IMR-90 (cell line): ENCODE results near the gene CYSTM1. TPM values are rescaled to one million over a fixed set of nuclear protein-coding genes. Genes with fewer than 3 reads are reported as not detected.

Experiments used
- ATAC-seq: fragments of 200-7000 bp; cut with Tn5 transposase; 2 replicates; pipeline ENCODE4 v1.9.1; 2020; ENCODE audit warnings: low read depth, mild to moderate bottlenecking, moderate library complexity
- BruUV-seq: library from RNA; stranded (reverse); fragments of 400-500 nt; replicated peaks from 2 replicates; lab custom pipeline; 2021; lab: Mats Ljungman, UMichigan
- CTCF ChIA-PET: fragments of 300-600 bp; formaldehyde crosslinking; extraction: SDS; loops from one replicate; lab custom pipeline; 2021; ENCODE audit warnings: antibody characterized with exemption; lab: Yijun Ruan, JAX
- POLR2A ChIA-PET: fragments of 300-600 bp; sonication (Branson Sonifier 250); formaldehyde crosslinking; loops from one replicate; lab custom pipeline; 2022; ENCODE audit warnings: antibody characterized with exemption; ENCODE audit not compliant: unreplicated experiment; lab: Charles Lee
- DNase-seq: peaks from one replicate; pipeline ENCODE4 v3.0.0; 2013
- H2AFZ ChIP-seq: replicated peaks from 2 replicates; pipeline ENCODE3; 2013; ENCODE audit warnings: low read length, mild to moderate bottlenecking; ENCODE audit not compliant: poor library complexity
- H2AK5ac ChIP-seq: 2 replicates; pipeline ENCODE4 v1.6.1; 2013; ENCODE audit warnings: low read depth, low read length, inconsistent platforms
- H2AK9ac ChIP-seq: replicated peaks from 2 replicates; pipeline ENCODE3; 2013; ENCODE audit warnings: mild to moderate bottlenecking, low read depth, low read length, moderate library complexity; ENCODE audit not compliant: poor library complexity
- H2BK120ac ChIP-seq: 2 replicates; pipeline ENCODE4 v1.6.1; 2013; ENCODE audit warnings: low read depth, low read length, inconsistent platforms
- H2BK15ac ChIP-seq: 3 replicates; pipeline ENCODE4 v1.6.1; 2013; ENCODE audit warnings: low read depth, low read length, inconsistent platforms
- H2BK20ac ChIP-seq: 2 replicates; pipeline ENCODE4 v1.6.1; 2013; ENCODE audit warnings: low read depth, mild to moderate bottlenecking, inconsistent platforms, low read length, moderate library complexity
- H2BK5ac ChIP-seq: 2 replicates; pipeline ENCODE4 v1.6.1; 2013; ENCODE audit warnings: mild to moderate bottlenecking, low read depth, low read length, inconsistent platforms; ENCODE audit not compliant: poor library complexity, severe bottlenecking
- H3K14ac ChIP-seq: replicated peaks from 2 replicates; pipeline ENCODE4 v1.6.1; 2013; ENCODE audit warnings: low read depth, low read length, inconsistent platforms
- H3K18ac ChIP-seq: 2 replicates; pipeline ENCODE4 v1.6.1; 2013; ENCODE audit warnings: low read depth, low read length, control low read depth
- H3K23ac ChIP-seq: 2 replicates; pipeline ENCODE4 v1.6.1; 2013; ENCODE audit warnings: low read depth, low read length, inconsistent platforms
- H3K27ac ChIP-seq: 2 replicates; pipeline ENCODE4 v1.5.1; 2013; ENCODE audit warnings: mild to moderate bottlenecking, control low read depth, low read length; ENCODE audit not compliant: insufficient read depth
- H3K27me3 ChIP-seq: 2 replicates; pipeline ENCODE4 v1.6.1; 2013; ENCODE audit warnings: low read length; ENCODE audit not compliant: control insufficient read depth, insufficient read depth
- H3K36me3 ChIP-seq: 2 replicates; pipeline ENCODE4 v1.6.1; 2013; ENCODE audit warnings: low read length, mixed read lengths; ENCODE audit not compliant: control insufficient read depth, insufficient read depth
- H3K4ac ChIP-seq: 2 replicates; pipeline ENCODE4 v1.6.1; 2013; ENCODE audit warnings: low read depth, low read length, inconsistent platforms
- H3K4me1 ChIP-seq: 2 replicates; pipeline ENCODE4 v1.6.1; 2013; ENCODE audit warnings: low read length, mixed read lengths; ENCODE audit not compliant: control insufficient read depth, insufficient read depth
- H3K4me2 ChIP-seq: 2 replicates; pipeline ENCODE4 v1.6.1; 2013; ENCODE audit warnings: low read depth, mild to moderate bottlenecking, control low read depth, low read length, moderate library complexity
- H3K4me3 ChIP-seq: 2 replicates; pipeline ENCODE4 v1.5.1; 2013; ENCODE audit warnings: low read depth, mild to moderate bottlenecking, control low read depth, low read length, moderate library complexity; ENCODE audit not compliant: insufficient read depth
- H3K56ac ChIP-seq: 2 replicates; pipeline ENCODE4 v1.6.1; 2013; ENCODE audit warnings: low read length, inconsistent platforms; ENCODE audit not compliant: insufficient read depth; ENCODE audit errors: extremely low read depth
- H3K79me1 ChIP-seq, 2 experiments: 2 replicates each; pipeline ENCODE4 v1.6.1; 2013; ENCODE audit warnings: low read length in 2 of 2, inconsistent platforms in 1 of 2, low read depth in 1 of 2
- H3K9ac ChIP-seq: 2 replicates; pipeline ENCODE4 v1.6.1; 2013; ENCODE audit warnings: low read depth, low read length, control low read depth
- H3K9me1 ChIP-seq: 2 replicates; pipeline ENCODE4 v1.6.1; 2013; ENCODE audit warnings: low read length, inconsistent platforms; ENCODE audit not compliant: insufficient read depth
- H3K9me3 ChIP-seq: 2 replicates; pipeline ENCODE4 v1.6.1; 2013; ENCODE audit warnings: low read length; ENCODE audit not compliant: control insufficient read depth, insufficient read depth
- H4K20me1 ChIP-seq: 2 replicates; pipeline ENCODE4 v1.6.1; 2013; ENCODE audit warnings: low read length, inconsistent platforms; ENCODE audit not compliant: insufficient read depth
- H4K5ac ChIP-seq: 2 replicates; pipeline ENCODE4 v1.6.1; 2013; ENCODE audit warnings: mild to moderate bottlenecking, low read depth, low read length, control low read depth
- H4K8ac ChIP-seq, 2 experiments: 2 replicates each; pipeline ENCODE4 v1.6.1; 2013; ENCODE audit warnings: low read depth in 2 of 2, low read length in 2 of 2, control low read depth in 1 of 2, inconsistent platforms in 1 of 2
- H4K91ac ChIP-seq: 2 replicates; pipeline ENCODE4 v1.6.1; 2013; ENCODE audit warnings: low read depth, low read length, inconsistent platforms; ENCODE audit not compliant: insufficient read depth
- BHLHE40 ChIP-seq: fragments of 150-350 bp; IDR thresholded peaks from 2 replicates; pipeline ENCODE4 v1.6.1; 2016; ENCODE audit warnings: mild to moderate bottlenecking, low read depth, low read length
- CHD1 ChIP-seq: IDR thresholded peaks from 2 replicates; pipeline ENCODE4 v1.6.1; 2012; ENCODE audit warnings: low read depth, low read length, improper control_type of control experiment
- CTCF ChIP-seq: conservative IDR thresholded peaks from 2 replicates; pipeline ENCODE4 v1.5.1; 2012; ENCODE audit warnings: mild to moderate bottlenecking, low read depth, low read length, improper control_type of control experiment
- ELK1 ChIP-seq: fragments of 150-350 bp; IDR thresholded peaks from 2 replicates; pipeline ENCODE4 v1.6.1; 2016; ENCODE audit warnings: low read depth, mild to moderate bottlenecking, low read length, moderate library complexity, borderline replicate concordance
- FOS ChIP-seq: fragments of 150-350 bp; IDR thresholded peaks from 2 replicates; pipeline ENCODE4 v1.6.1; 2016; ENCODE audit warnings: low read depth, low read length
- MAFK ChIP-seq: IDR thresholded peaks from 2 replicates; pipeline ENCODE4 v1.6.1; 2012; ENCODE audit warnings: low read depth, low read length, improper control_type of control experiment
- MAZ ChIP-seq: IDR thresholded peaks from 2 replicates; pipeline ENCODE4 v1.6.1; 2012; ENCODE audit warnings: low read depth, mild to moderate bottlenecking, low read length, improper control_type of control experiment, moderate library complexity, borderline replicate concordance
- MXI1 ChIP-seq: IDR thresholded peaks from 2 replicates; pipeline ENCODE4 v1.6.1; 2012; ENCODE audit warnings: low read depth, mild to moderate bottlenecking, low read length, moderate library complexity, borderline replicate concordance
- NFE2L2 ChIP-seq: fragments of 150-350 bp; IDR thresholded peaks from 2 replicates; pipeline ENCODE4 v1.6.1; 2016; ENCODE audit warnings: low read depth, mild to moderate bottlenecking, low read length
- RAD21 ChIP-seq: IDR thresholded peaks from 2 replicates; pipeline ENCODE4 v1.6.1; 2012; ENCODE audit warnings: low read length, improper control_type of control experiment
- RCOR1 ChIP-seq: IDR thresholded peaks from 2 replicates; pipeline ENCODE4 v1.6.1; 2012; ENCODE audit warnings: mild to moderate bottlenecking, low read length, improper control_type of control experiment; ENCODE audit not compliant: insufficient replicate concordance
- RFX5 ChIP-seq: IDR thresholded peaks from 2 replicates; pipeline ENCODE4 v1.8.0; 2012; ENCODE audit warnings: low read depth, mild to moderate bottlenecking, low read length, moderate library complexity
- SMC3 ChIP-seq: fragments of 150-350 bp; IDR thresholded peaks from 2 replicates; pipeline ENCODE4 v1.6.1; 2016; ENCODE audit warnings: low read depth, mild to moderate bottlenecking, antibody characterized with exemption, low read length, moderate library complexity
- USF2 ChIP-seq: fragments of 150-350 bp; IDR thresholded peaks from 2 replicates; pipeline ENCODE4 v1.6.1; 2017; ENCODE audit warnings: mild to moderate bottlenecking, antibody characterized with exemption, low read length, low read depth
- WGBS, 2 experiments: methylation state at CpG; one replicate each; pipeline versions ENCODE4 v1.1.5 to v1.1.7; 2013; ENCODE audit warnings: missing lambda C conversion rate in 2 of 2; ENCODE audit not compliant: insufficient read length in 1 of 2; ENCODE audit errors: extremely low coverage in 2 of 2; 5-methylcytosine and 5-hydroxymethylcytosine counted together
- dilution Hi-C: fragments of 300-500 bp; cut with HindIII; formaldehyde crosslinking; loops from one replicate; pipeline ENCODE4 v1.14.3; 2018; ENCODE audit warnings: low sequenced_read_pairs; ENCODE audit not compliant: unreplicated experiment
- in situ Hi-C: fragments of 300-500 bp; cut with MboI; formaldehyde crosslinking; loops from 3 replicates; pipeline ENCODE4 v1.14.3; 2019; ENCODE audit warnings: low sequenced_read_pairs, inconsistent platforms, mixed read lengths
- intact Hi-C: fragments of 100-400 bp; cut with micrococcal nuclease; formaldehyde crosslinking; loops from 2 replicates; pipeline ENCODE4 v1.10.0; 2022
- polyA plus RNA-seq, 3 experiments: library from polyadenylated mRNA; depleted of rRNA; stranded (reverse); fragments of >200 nt; gene quantifications; 2 replicates each; pipeline ENCODE4 v1.2.3, GENCODE V29; 2012; ENCODE audit warnings: low replicate concordance in 1 of 3
- total RNA-seq: library from RNA; depleted of rRNA; stranded (reverse); fragments of >200 nt; gene quantifications from 2 replicates; pipeline ENCODE4 v1.2.3, GENCODE V29; 2012

The CYSTM1 gene
- total and polyA plus RNA-seq, 2 of the 4 experiments (the other 2 are of a cell fraction), result 7.3 to 15.0 TPM

GRCh38 chr5:140215276-140215675 is 40.3 kb downstream of the CYSTM1 start:
- H3K9ac ChIP-seq, result no peak overlapping the region
- no peak overlapping the region for H3K23ac ChIP-seq
- H2BK5ac ChIP-seq, result no peak overlapping the region
- POLR2A ChIA-PET, result interaction anchor here (0.5 kb wide), 1 partner anchor 476 kb away, joined by 3 read pairs; no protein-coding TSS in a partner anchor
- no peak overlapping the region for H3K56ac ChIP-seq
- no peak overlapping the region for H2BK20ac ChIP-seq
- dilution Hi-C loops, result no loop called here
- H3K4ac ChIP-seq, result no peak overlapping the region
- no peak overlapping the region for H2AK9ac ChIP-seq
- H4K5ac ChIP-seq, result no peak overlapping the region
- DNase-seq (no peak), ATAC-seq (no peak)
- H3K4me2 ChIP-seq, result no peak overlapping the region
- H2AK5ac ChIP-seq, result no peak overlapping the region
- no peaks in the 10 kb centered on the region for H3K79me1 ChIP-seq
- intact Hi-C loops, result loop anchor here (2.0 kb wide), 1 partner anchor 14 kb away; no protein-coding TSS in a partner anchor
- no peaks in the 10 kb centered on the region for H3K36me3 ChIP-seq
- H3K9me3 ChIP-seq, result no peaks in the 10 kb centered on the region
- no peak for TF ChIP-seq FOS
- no peak for TF ChIP-seq RAD21
- TF ChIP-seq MAFK, result no peak
- no peak for TF ChIP-seq SMC3
- no peak for TF ChIP-seq RCOR1
- TF ChIP-seq MAZ, result no peak
- TF ChIP-seq CHD1, result no peak
- TF ChIP-seq ELK1, result no peak
- no peak for TF ChIP-seq RFX5
- no peak for TF ChIP-seq CTCF
- TF ChIP-seq USF2, result no peak
- TF ChIP-seq BHLHE40, result no peak
- no peak for TF ChIP-seq MXI1
- TF ChIP-seq NFE2L2, result no peak
- in situ Hi-C loops, result no loop called here
- H3K14ac ChIP-seq, result no peak overlapping the region
- no peak overlapping the region for H3K27ac ChIP-seq
- no peak overlapping the region for H3K18ac ChIP-seq
- peaks cover 6% of the 10 kb centered on the region; the same call in 1 of the 2 replicates for H3K9me1 ChIP-seq
- CTCF ChIA-PET, result interaction anchor here (1.3 kb wide), 2 partner anchors 131 to 144 kb away, joined by 3 to 4 read pairs; partner anchors contain the start of gene HBEGF
- BruUV-seq, result no TSS peak
- H4K91ac ChIP-seq, result no peak overlapping the region
- H3K4me3 ChIP-seq, result no peak overlapping the region
- H2BK15ac ChIP-seq, result no peak overlapping the region
- no peak overlapping the region for H2AFZ ChIP-seq
- H4K8ac ChIP-seq, result no peak overlapping the region
- H3K27me3 ChIP-seq, result peaks cover 3% of the 10 kb centered on the region; the same call in 1 of the 2 replicates
- WGBS, 2 experiments, result 83% methylated on average over 1 of the region's 1 CpG; no CpG with 5 or more reads in 1 of the 2 experiments
- peaks cover 2% of the 10 kb centered on the region; the same call in 1 of the 2 replicates for H3K4me1 ChIP-seq
- H2BK120ac ChIP-seq, result no peak overlapping the region
- H4K20me1 ChIP-seq, result peaks cover 5% of the 10 kb centered on the region
